WTC11 (cell line): ENCODE data around the gene CHAT. TPM values are rescaled to one million over a fixed set of nuclear protein-coding genes. Genes with fewer than 3 reads are reported as not detected.

ENCODE experiments used
- ATAC-seq: fragments of 200-7000 bp; cut with Tn5 transposase; 2 replicates; pipeline ENCODE4 v1.10.0; 2021; ENCODE audit warnings: mild to moderate bottlenecking, moderate library complexity
- CTCF ChIA-PET: fragments of 300-600 bp; sonication (Branson Sonifier 250); formaldehyde crosslinking; loops from one replicate; lab custom pipeline; 2021; ENCODE audit warnings: antibody characterized with exemption; lab: Charles Lee
- POLR2A ChIA-PET: fragments of 350-600 bp; sonication (Branson Sonifier 250); formaldehyde crosslinking; loops from one replicate; lab custom pipeline; 2021; ENCODE audit warnings: antibody characterized with exemption; lab: Charles Lee
- DNase-seq: peaks from one replicate; pipeline ENCODE4 v3.0.0; 2021; ENCODE audit warnings: low spot score
- H3K27ac Mint-ChIP-seq: 2 replicates; pipeline ENCODE4 v1.8.0; 2021; ENCODE audit warnings: mixed read lengths
- H3K27me3 Mint-ChIP-seq: 2 replicates; pipeline ENCODE4 v1.8.0; 2021; ENCODE audit warnings: low read depth, mild to moderate bottlenecking, moderate library complexity, mixed read lengths
- H3K36me3 Mint-ChIP-seq: 2 replicates; pipeline ENCODE4 v1.8.0; 2021; ENCODE audit warnings: mixed read lengths
- H3K4me1 Mint-ChIP-seq: 2 replicates; pipeline ENCODE4 v1.8.0; 2022; ENCODE audit warnings: mixed read lengths
- H3K4me3 Mint-ChIP-seq: 2 replicates; pipeline ENCODE4 v1.8.0; 2021; ENCODE audit warnings: mild to moderate bottlenecking, moderate library complexity, mixed read lengths
- H3K9me3 Mint-ChIP-seq: 2 replicates; pipeline ENCODE4 v1.8.0; 2021; ENCODE audit warnings: mixed read lengths
- ATF1 ChIP-seq: sonication (generic); formaldehyde crosslinking; IDR thresholded peaks from 2 replicates; pipeline ENCODE4 v1.8.1; 2023; ENCODE audit warnings: mild to moderate bottlenecking, moderate library complexity, missing genetic modification reagents
- ESRRA ChIP-seq: sonication (generic); formaldehyde crosslinking; IDR thresholded peaks from 2 replicates; pipeline ENCODE4 v1.8.1; 2022; ENCODE audit warnings: mild to moderate bottlenecking, missing genetic modification reagents, borderline replicate concordance
- GRHL2 ChIP-seq: fragments of 250-450 bp; sonication (Bioruptor Pico); IDR thresholded peaks from 2 replicates; pipeline ENCODE4 v1.8.0; 2022; ENCODE audit warnings: mild to moderate bottlenecking, moderate library complexity; ENCODE audit not compliant: insufficient replicate concordance, severe bottlenecking
- GTF2I ChIP-seq: fragments of 250-450 bp; sonication (Bioruptor Pico); conservative IDR thresholded peaks from 2 replicates; pipeline ENCODE4 v1.4.0; 2021; ENCODE audit warnings: mild to moderate bottlenecking
- IRF2 ChIP-seq: sonication (generic); formaldehyde crosslinking; IDR thresholded peaks from 2 replicates; pipeline ENCODE4 v1.8.0; 2022; ENCODE audit warnings: low read depth, missing genetic modification reagents, borderline replicate concordance
- MXD4 ChIP-seq: fragments of 250-450 bp; sonication (Bioruptor Pico); IDR thresholded peaks from 2 replicates; pipeline ENCODE4 v1.8.0; 2021; ENCODE audit warnings: mild to moderate bottlenecking, moderate library complexity, borderline replicate concordance
- PRRX2 ChIP-seq: fragments of 250-450 bp; sonication (Bioruptor Pico); IDR thresholded peaks from 2 replicates; pipeline ENCODE4 v1.8.0; 2021; ENCODE audit warnings: mild to moderate bottlenecking
- RORB ChIP-seq: fragments of 250-450 bp; sonication (Bioruptor Pico); IDR thresholded peaks from 2 replicates; pipeline ENCODE4 v1.9.0; 2021; ENCODE audit warnings: mild to moderate bottlenecking
- SMAD3 ChIP-seq: sonication (generic); formaldehyde crosslinking; IDR thresholded peaks from 2 replicates; pipeline ENCODE4 v1.8.0; 2022; ENCODE audit warnings: missing genetic modification reagents, mild to moderate bottlenecking, borderline replicate concordance
- SMAD4 ChIP-seq: sonication (generic); formaldehyde crosslinking; IDR thresholded peaks from 2 replicates; pipeline ENCODE4 v1.8.0; 2022; ENCODE audit warnings: mild to moderate bottlenecking, missing genetic modification reagents
- TEAD4 ChIP-seq: sonication (generic); formaldehyde crosslinking; IDR thresholded peaks from 2 replicates; pipeline ENCODE4 v1.8.0; 2022; ENCODE audit warnings: mild to moderate bottlenecking, missing genetic modification reagents
- ZNF232 ChIP-seq: sonication (generic); formaldehyde crosslinking; IDR thresholded peaks from 2 replicates; pipeline ENCODE4 v1.8.0; 2022; ENCODE audit warnings: mild to moderate bottlenecking, missing genetic modification reagents
- total RNA-seq: library from RNA; stranded (reverse); gene quantifications from 3 replicates; pipeline ENCODE4 v1.2.3, GENCODE V29; 2021
- TF ChIP-seq, protein P1 (sequence below): fragments of 250-450 bp; sonication (Bioruptor Pico); IDR thresholded peaks from 2 replicates; pipeline ENCODE4 v2.1.2; 2022; ENCODE audit warnings: mild to moderate bottlenecking, moderate library complexity
- TF ChIP-seq, protein P2 (sequence below): fragments of 250-450 bp; sonication (Bioruptor Pico); IDR thresholded peaks from 2 replicates; pipeline ENCODE4 v1.9.0; 2021; ENCODE audit warnings: mild to moderate bottlenecking
- TF ChIP-seq, protein P3 (sequence below): sonication (generic); formaldehyde crosslinking; IDR thresholded peaks from 2 replicates; pipeline ENCODE4 v1.8.1; 2022; ENCODE audit warnings: low read depth, mild to moderate bottlenecking, moderate library complexity, missing genetic modification reagents, borderline replicate concordance
- TF ChIP-seq, protein P4 (sequence below): sonication (generic); formaldehyde crosslinking; IDR thresholded peaks from 2 replicates; pipeline ENCODE4 v1.8.0; 2023; ENCODE audit warnings: mild to moderate bottlenecking, missing genetic modification reagents
- TF ChIP-seq, protein P5 (sequence below): sonication (generic); formaldehyde crosslinking; IDR thresholded peaks from 2 replicates; pipeline ENCODE4 v1.8.0; 2022; ENCODE audit warnings: mild to moderate bottlenecking, missing genetic modification reagents
- TF ChIP-seq, protein P6 (sequence below): sonication (generic); formaldehyde crosslinking; IDR thresholded peaks from 2 replicates; pipeline ENCODE4 v1.8.0; 2023; ENCODE audit warnings: missing genetic modification reagents
- TF ChIP-seq, protein P7 (sequence below): fragments of 250-450 bp; sonication (Bioruptor Pico); IDR thresholded peaks from 2 replicates; pipeline ENCODE4 v1.9.0; 2021; ENCODE audit warnings: moderate library complexity, mild to moderate bottlenecking, inconsistent platforms, borderline replicate concordance
- TF ChIP-seq, protein P8 (sequence below): sonication (generic); formaldehyde crosslinking; IDR thresholded peaks from 2 replicates; pipeline ENCODE4 v1.8.1; 2023; ENCODE audit warnings: mild to moderate bottlenecking, missing genetic modification reagents
- TF ChIP-seq, protein P9 (sequence below): sonication (generic); formaldehyde crosslinking; IDR thresholded peaks from 2 replicates; pipeline ENCODE4 v1.8.1; 2022; ENCODE audit warnings: low read depth, missing genetic modification reagents, borderline replicate concordance
- TF ChIP-seq, protein P10 (sequence below): fragments of 200-600 bp; IDR thresholded peaks from 2 replicates; pipeline ENCODE4 v1.8.0; 2022; ENCODE audit warnings: antibody characterized with exemption

CHAT gene
- total RNA-seq, 1 experiment from 2014 or later: not detected

DNA sequence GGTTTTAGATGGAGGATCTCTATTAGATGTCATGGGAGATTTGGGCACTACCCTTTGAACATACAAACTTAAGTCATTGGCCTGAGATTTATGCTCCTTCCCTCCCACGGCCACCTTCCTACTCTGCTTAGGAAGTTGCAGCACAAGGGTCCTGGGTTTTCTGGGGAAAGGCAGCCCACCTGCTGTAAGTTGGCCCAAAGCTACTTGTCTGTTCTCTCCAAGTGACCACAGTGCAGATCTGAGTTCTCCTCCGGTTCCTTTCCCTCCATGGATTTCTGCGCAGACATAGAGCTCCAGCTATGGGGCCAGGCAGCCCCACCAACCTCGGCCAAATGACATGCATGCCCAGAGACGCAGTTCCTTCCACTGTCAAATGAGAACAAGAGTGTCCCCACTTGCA, 52.8 kb downstream of the CHAT start:
- POLR2A ChIA-PET: no interaction called here
- Mint-ChIP-seq H3K36me3 (no peaks in the 10 kb centered on the region), H3K27me3 (peaks cover 56% of the 10 kb centered on the region), H3K9me3 (no peaks in the 10 kb centered on the region), H3K27ac (no peak overlapping the region), H3K4me1 (peaks cover 8% of the 10 kb centered on the region), H3K4me3 (no peak overlapping the region)
- CTCF ChIA-PET: no interaction called here
- DNase-seq: no peak
- TF ChIP-seq, protein P1, sequence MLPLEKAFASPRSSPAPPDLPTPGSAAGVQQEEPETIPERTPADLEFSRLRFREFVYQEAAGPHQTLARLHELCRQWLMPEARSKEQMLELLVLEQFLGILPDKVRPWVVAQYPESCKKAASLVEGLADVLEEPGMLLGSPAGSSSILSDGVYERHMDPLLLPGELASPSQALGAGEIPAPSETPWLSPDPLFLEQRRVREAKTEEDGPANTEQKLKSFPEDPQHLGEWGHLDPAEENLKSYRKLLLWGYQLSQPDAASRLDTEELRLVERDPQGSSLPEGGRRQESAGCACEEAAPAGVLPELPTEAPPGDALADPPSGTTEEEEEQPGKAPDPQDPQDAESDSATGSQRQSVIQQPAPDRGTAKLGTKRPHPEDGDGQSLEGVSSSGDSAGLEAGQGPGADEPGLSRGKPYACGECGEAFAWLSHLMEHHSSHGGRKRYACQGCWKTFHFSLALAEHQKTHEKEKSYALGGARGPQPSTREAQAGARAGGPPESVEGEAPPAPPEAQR (CRISPR knock-in tag): no peak
- TF ChIP-seq, protein P2, sequence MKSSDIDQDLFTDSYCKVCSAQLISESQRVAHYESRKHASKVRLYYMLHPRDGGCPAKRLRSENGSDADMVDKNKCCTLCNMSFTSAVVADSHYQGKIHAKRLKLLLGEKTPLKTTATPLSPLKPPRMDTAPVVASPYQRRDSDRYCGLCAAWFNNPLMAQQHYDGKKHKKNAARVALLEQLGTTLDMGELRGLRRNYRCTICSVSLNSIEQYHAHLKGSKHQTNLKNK: no peak
- TF ChIP-seq, protein P3, sequence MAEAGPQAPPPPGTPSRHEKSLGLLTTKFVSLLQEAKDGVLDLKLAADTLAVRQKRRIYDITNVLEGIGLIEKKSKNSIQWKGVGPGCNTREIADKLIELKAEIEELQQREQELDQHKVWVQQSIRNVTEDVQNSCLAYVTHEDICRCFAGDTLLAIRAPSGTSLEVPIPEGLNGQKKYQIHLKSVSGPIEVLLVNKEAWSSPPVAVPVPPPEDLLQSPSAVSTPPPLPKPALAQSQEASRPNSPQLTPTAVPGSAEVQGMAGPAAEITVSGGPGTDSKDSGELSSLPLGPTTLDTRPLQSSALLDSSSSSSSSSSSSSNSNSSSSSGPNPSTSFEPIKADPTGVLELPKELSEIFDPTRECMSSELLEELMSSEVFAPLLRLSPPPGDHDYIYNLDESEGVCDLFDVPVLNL (CRISPR knock-in tag): no peak
- TF ChIP-seq, protein P4, sequence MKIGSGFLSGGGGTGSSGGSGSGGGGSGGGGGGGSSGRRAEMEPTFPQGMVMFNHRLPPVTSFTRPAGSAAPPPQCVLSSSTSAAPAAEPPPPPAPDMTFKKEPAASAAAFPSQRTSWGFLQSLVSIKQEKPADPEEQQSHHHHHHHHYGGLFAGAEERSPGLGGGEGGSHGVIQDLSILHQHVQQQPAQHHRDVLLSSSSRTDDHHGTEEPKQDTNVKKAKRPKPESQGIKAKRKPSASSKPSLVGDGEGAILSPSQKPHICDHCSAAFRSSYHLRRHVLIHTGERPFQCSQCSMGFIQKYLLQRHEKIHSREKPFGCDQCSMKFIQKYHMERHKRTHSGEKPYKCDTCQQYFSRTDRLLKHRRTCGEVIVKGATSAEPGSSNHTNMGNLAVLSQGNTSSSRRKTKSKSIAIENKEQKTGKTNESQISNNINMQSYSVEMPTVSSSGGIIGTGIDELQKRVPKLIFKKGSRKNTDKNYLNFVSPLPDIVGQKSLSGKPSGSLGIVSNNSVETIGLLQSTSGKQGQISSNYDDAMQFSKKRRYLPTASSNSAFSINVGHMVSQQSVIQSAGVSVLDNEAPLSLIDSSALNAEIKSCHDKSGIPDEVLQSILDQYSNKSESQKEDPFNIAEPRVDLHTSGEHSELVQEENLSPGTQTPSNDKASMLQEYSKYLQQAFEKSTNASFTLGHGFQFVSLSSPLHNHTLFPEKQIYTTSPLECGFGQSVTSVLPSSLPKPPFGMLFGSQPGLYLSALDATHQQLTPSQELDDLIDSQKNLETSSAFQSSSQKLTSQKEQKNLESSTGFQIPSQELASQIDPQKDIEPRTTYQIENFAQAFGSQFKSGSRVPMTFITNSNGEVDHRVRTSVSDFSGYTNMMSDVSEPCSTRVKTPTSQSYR: no peak
- TF ChIP-seq MXD4 (CRISPR knock-in tag): no peak
- no peak for TF ChIP-seq ESRRA (CRISPR knock-in tag)
- TF ChIP-seq, protein P5, sequence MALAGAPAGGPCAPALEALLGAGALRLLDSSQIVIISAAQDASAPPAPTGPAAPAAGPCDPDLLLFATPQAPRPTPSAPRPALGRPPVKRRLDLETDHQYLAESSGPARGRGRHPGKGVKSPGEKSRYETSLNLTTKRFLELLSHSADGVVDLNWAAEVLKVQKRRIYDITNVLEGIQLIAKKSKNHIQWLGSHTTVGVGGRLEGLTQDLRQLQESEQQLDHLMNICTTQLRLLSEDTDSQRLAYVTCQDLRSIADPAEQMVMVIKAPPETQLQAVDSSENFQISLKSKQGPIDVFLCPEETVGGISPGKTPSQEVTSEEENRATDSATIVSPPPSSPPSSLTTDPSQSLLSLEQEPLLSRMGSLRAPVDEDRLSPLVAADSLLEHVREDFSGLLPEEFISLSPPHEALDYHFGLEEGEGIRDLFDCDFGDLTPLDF (CRISPR knock-in tag): no peak
- no peak for TF ChIP-seq IRF2 (CRISPR knock-in tag)
- TF ChIP-seq, protein P6, sequence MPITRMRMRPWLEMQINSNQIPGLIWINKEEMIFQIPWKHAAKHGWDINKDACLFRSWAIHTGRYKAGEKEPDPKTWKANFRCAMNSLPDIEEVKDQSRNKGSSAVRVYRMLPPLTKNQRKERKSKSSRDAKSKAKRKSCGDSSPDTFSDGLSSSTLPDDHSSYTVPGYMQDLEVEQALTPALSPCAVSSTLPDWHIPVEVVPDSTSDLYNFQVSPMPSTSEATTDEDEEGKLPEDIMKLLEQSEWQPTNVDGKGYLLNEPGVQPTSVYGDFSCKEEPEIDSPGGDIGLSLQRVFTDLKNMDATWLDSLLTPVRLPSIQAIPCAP (CRISPR knock-in tag): no peak
- TF ChIP-seq SMAD4 (CRISPR knock-in tag): no peak
- no peak for TF ChIP-seq SMAD3 (CRISPR knock-in tag)
- TF ChIP-seq PRRX2 (CRISPR knock-in tag): no peak
- TF ChIP-seq, protein P7, sequence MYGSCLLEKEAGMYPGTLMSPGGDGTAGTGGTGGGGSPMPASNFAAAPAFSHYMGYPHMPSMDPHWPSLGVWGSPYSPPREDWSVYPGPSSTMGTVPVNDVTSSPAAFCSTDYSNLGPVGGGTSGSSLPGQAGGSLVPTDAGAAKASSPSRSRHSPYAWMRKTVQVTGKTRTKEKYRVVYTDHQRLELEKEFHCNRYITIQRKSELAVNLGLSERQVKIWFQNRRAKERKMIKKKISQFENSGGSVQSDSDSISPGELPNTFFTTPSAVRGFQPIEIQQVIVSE: no peak
- TF ChIP-seq RORB (CRISPR knock-in tag): no peak
- TF ChIP-seq ATF1 (CRISPR knock-in tag): no peak
- TF ChIP-seq TEAD4 (CRISPR knock-in tag): no peak
- no peak for ATAC-seq

DNA sequence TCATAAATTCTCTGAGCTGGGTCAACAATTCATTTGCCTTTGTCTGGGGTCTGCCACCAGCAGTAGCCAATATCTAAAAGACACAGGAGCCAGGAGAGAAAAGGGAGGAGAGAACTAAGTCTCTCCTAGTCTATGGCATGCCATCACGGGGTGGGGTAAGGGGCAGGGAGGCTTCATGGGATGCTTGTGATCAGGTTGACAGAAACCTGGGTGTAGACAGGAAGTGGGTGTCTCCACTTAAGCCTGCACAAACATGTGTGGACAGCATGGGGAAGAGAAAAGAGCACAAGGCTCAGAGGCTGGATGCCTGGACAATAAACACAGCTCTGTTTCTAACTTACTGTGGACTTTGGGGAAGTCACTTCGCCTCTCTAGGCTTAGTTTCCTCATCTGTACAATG, 54.2 kb downstream of the CHAT start:
- no peaks in the 10 kb centered on the region for H3K36me3 Mint-ChIP-seq
- peaks cover 53% of the 10 kb centered on the region for H3K27me3 Mint-ChIP-seq
- H3K4me1 Mint-ChIP-seq: peaks cover 3% of the 10 kb centered on the region; the same call in 1 of the 2 replicates
- H3K27ac Mint-ChIP-seq: no peak overlapping the region
- ChIA-PET CTCF (no interaction called here), POLR2A (no interaction called here)
- ATAC-seq (no peak), DNase-seq (no peak)
- H3K9me3 Mint-ChIP-seq: no peaks in the 10 kb centered on the region
- no peak overlapping the region for H3K4me3 Mint-ChIP-seq
- TF ChIP-seq ZNF232 (CRISPR knock-in tag): no peak
- no peak for TF ChIP-seq GTF2I
- TF ChIP-seq, protein P8, sequence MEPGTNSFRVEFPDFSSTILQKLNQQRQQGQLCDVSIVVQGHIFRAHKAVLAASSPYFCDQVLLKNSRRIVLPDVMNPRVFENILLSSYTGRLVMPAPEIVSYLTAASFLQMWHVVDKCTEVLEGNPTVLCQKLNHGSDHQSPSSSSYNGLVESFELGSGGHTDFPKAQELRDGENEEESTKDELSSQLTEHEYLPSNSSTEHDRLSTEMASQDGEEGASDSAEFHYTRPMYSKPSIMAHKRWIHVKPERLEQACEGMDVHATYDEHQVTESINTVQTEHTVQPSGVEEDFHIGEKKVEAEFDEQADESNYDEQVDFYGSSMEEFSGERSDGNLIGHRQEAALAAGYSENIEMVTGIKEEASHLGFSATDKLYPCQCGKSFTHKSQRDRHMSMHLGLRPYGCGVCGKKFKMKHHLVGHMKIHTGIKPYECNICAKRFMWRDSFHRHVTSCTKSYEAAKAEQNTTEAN (CRISPR knock-in tag): no peak
- TF ChIP-seq GRHL2 (CRISPR knock-in tag): no peak
- TF ChIP-seq, protein P9, sequence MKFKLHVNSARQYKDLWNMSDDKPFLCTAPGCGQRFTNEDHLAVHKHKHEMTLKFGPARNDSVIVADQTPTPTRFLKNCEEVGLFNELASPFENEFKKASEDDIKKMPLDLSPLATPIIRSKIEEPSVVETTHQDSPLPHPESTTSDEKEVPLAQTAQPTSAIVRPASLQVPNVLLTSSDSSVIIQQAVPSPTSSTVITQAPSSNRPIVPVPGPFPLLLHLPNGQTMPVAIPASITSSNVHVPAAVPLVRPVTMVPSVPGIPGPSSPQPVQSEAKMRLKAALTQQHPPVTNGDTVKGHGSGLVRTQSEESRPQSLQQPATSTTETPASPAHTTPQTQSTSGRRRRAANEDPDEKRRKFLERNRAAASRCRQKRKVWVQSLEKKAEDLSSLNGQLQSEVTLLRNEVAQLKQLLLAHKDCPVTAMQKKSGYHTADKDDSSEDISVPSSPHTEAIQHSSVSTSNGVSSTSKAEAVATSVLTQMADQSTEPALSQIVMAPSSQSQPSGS: no peak
- TF ChIP-seq, protein P2: no peak
- TF ChIP-seq, protein P10, sequence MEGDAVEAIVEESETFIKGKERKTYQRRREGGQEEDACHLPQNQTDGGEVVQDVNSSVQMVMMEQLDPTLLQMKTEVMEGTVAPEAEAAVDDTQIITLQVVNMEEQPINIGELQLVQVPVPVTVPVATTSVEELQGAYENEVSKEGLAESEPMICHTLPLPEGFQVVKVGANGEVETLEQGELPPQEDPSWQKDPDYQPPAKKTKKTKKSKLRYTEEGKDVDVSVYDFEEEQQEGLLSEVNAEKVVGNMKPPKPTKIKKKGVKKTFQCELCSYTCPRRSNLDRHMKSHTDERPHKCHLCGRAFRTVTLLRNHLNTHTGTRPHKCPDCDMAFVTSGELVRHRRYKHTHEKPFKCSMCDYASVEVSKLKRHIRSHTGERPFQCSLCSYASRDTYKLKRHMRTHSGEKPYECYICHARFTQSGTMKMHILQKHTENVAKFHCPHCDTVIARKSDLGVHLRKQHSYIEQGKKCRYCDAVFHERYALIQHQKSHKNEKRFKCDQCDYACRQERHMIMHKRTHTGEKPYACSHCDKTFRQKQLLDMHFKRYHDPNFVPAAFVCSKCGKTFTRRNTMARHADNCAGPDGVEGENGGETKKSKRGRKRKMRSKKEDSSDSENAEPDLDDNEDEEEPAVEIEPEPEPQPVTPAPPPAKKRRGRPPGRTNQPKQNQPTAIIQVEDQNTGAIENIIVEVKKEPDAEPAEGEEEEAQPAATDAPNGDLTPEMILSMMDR: no peak
